AG10803 (cell line): ENCODE measurements around the gene PPFIBP2.

Source experiments
- DNase-seq: peaks from one replicate; pipeline ENCODE4 v3.0.0; 2010; ENCODE audit warnings: low read depth
- H3K4me3 ChIP-seq: 2 replicates; pipeline ENCODE4 v1.5.1; 2011; ENCODE audit warnings: mild to moderate bottlenecking, low read length, control low read depth
- CTCF ChIP-seq: conservative IDR thresholded peaks from 2 replicates; pipeline ENCODE4 v1.5.1; 2011; ENCODE audit warnings: mild to moderate bottlenecking, low read length, control low read depth, inconsistent platforms

The PPFIBP2 gene

DNA sequence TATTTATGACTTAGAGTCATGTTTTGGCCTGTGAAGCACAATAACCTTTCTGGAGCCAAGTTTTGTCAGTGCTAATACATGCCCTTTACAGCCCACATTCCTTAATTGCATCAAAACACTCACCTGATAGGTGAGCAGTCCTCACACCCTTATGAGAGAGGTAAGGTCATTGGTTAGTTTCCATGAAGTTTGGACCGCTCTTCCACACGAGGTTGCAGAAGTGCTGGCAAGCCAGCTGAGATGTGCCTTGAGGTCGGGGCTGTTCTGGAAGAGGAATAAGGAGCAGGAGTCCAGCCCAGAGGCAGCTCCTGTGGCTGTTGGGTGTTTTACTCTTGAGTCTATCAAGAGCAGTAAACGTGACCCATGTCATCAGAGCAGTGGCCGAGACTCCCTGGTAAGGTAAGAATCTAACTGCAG lies 83.2 kb downstream of the PPFIBP2 start:
- DNase-seq = no peak
- H3K4me3 ChIP-seq = no peak overlapping the region
- TF ChIP-seq CTCF = no peak

DNA sequence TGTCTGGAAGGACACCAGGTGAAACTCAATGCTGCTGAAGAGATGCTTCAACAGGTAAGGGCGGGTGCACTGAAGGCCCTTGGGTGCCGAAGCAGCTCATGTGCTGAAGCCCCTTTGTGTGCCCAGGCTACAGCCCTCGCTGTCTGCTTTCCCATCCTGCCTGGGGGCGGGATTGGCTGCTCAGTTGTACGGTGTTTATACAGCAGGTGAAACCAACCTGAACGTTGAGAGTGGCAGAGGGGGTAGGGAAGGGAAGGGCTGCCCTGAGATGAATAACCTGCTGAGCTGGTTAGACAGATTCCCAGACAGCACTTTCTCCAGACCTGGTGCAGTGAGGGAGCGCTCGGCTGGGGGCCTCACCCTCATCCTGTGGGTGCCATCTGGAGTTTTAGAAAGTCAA lies 83.8 kb downstream of the PPFIBP2 start:
- no peak overlapping the region for H3K4me3 ChIP-seq
- no peak for TF ChIP-seq CTCF
- no peak for DNase-seq

DNA sequence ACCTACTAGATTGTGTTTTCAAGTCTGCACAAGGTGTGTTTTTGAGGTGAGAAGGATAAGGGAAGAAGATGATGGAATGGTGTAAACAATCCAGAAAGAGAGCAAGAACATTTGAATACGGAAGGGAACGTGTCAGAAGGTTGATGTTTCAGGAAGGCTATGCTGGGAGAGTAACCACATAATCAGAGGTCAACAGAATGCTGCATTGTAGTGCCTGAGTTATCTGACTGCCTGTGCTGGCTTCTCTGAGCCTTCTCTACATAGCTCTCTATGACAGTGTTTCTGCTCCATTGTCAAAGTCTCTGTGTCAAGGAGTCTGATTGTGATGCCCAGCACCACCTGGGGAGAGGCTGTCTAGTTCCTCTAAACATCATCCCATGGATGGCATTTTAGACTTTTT lies 85.4 kb downstream of the PPFIBP2 start:
- DNase-seq = no peak
- no peak overlapping the region for H3K4me3 ChIP-seq
- no peak for TF ChIP-seq CTCF

DNA sequence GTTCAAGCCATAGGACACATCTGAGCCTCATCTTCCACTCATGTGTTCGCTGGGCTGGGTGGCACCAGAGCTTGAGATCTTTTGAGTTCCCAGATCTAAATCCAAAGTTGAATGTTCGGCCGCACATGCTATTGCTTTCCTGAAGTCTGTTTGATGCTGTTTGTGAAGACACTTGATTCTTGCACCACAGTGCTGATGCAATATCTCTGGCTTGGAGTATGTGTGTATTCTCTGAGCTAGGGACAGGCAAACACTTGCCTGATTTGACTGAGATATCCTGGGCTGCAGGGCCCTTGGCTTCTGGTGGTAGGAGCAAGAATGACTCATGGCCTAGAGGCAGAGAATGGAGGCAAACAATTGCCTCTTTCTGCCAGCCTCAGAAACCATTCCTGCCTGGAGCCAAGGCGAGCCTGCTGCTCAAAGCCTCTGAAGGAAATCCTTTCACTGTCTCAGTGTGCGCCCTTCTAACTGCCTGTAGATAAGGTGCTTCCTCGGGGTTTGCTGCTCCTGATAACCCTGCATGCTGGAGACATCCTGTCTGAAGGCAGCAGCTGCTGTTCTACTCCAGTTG lies 86.5 kb downstream of the PPFIBP2 start:
- H3K4me3 ChIP-seq = no peak overlapping the region
- DNase-seq = peak; percentile 95
- TF ChIP-seq CTCF = no peak

- TF ChIP-seq CTCF = no peak
- H3K4me3 ChIP-seq = no peak overlapping the region
- DNase-seq = peak; percentile 54
Observed at GRCh38 chr11:7603031-7603781, 89.4 kb downstream of the PPFIBP2 start.

GRCh38 chr11:7604331-7604955 lies 90.6 kb downstream of the PPFIBP2 start:
- DNase-seq = no peak
- no peak overlapping the region for H3K4me3 ChIP-seq
- no peak for TF ChIP-seq CTCF
